HG02885 (cell line): Measurements from ENCODE around the gene MAML2.

ENCODE experiments used
- ATAC-seq: cut with Tn5 transposase; IDR thresholded peaks from one replicate; pipeline ENCODE4 v1.9.1; 2021; ENCODE audit warnings: mild to moderate bottlenecking; ENCODE audit not compliant: unreplicated experiment, poor library complexity

Gene MAML2

DNA sequence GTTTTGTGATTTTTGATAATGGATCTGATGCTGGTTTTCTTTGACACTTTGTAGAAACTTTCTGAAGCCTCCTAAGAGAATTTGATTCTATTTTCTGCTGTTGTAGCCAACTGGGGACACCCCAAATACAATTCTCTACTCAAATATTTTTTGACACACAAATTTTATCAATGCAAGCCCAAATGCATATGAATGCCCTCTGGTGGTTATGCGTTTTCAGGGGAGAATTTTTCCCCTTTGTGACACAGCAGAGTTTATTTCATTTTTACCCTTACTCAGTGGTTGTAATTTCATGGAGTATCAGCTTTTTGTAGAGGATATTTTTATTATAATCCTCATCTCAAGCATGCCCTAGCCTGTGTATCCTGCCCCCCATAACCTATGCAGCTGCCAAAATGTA, 374.4 kb downstream of the MAML2 start:
- no peak for ATAC-seq

GRCh38 chr11:95964281-95964680, 378.7 kb downstream of the MAML2 start:
- no peak for ATAC-seq

GRCh38 chr11:95961758-95962157, 381.2 kb downstream of the MAML2 start:
- ATAC-seq, result no peak

DNA sequence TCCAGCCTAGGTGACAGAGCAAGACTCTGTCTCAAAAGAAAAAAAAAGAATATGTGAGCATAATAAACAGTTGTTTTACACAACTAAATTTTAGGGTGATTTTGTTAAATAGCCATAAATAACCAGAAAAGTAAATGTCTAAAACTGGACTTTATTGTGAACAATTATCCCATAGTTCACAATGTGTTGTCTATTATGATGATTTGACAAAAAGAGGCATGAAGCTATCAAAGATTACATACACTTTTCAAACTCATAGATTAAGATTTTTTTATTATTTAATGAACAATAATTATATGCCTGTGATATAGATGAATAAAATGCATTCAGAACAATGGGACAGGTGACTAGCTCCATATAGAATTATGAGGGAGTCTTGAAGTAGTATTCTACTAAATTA, 392.1 kb downstream of the MAML2 start:
- no peak for ATAC-seq

DNA sequence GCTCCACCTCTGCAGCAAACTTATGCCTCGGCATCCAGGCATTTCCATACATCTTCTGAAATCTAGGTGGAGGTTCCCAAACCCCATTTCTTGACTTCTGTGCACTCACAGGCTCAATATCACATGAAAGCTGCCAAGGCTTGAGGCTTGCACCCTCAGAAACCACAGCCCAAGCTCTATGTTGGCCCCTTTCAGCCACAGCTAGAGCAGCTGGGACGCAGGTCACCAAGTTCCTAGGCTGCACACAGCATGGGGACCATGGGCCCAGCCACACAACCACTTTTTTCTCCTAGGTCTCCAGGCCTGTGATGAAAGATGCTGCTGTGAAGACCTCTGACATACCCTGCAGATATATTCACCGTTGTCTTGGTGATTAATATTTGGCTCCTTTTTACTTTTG, 394.4 kb downstream of the MAML2 start:
- no peak for ATAC-seq

DNA sequence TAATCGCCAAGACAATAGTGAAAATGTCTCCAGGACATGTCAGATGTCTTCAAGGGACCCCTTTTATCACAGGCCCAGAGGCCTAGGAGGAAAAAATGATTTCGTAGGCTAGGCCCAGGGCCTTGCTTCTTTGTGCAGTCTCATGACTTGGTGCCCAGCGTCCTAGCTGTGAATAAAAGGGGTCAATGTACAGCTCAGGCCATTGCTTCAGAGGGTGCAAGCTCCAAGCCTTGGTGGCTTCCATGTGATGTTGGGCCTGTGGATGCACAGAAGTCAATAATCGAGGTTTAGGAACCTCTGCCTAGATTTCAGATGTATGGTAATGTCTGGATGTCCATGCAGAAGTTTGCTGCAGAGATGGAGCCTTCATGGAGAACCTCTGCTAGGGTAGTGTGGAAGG, 398.4 kb downstream of the MAML2 start:
- ATAC-seq, result no peak

DNA sequence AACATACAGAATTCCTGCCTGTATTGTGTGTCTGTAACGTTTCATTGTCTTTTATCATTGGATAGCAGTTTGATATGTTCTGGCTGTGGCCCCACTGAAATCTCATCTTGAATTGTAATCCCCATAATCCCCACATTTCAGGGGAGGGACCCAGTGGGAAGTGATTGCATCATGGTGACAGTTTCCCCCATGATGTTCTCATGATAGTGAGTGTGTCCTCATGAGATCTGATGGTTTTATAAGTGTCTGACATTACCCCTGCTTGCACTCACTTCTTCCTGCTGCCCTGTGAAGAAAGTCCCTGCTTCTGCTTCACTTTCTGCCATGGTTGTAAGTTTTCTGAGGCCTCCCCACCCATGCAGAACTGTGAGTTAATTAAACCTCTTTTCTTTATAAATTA, 399.4 kb downstream of the MAML2 start:
- ATAC-seq, result no peak

GRCh38 chr11:95939091-95939490, 403.9 kb downstream of the MAML2 start:
- no peak for ATAC-seq

DNA sequence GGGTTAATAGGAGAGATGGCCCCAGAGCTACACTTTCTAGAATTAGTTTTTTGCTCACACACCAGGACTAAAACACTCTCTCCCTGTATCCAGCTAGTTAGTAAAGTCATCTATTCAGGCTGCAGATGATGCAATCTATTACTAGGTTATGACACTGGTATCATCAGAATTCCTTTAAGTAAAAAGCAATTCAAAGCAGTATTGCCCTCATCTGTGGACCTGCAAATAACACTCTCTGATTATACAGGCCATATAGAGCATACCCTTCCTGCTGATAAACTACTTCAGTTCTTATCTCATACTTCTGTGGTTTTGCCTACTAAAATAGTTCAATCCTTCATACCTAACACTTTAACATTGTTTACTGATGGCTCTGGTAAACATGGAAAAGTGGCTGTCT, 405.6 kb downstream of the MAML2 start:
- no peak for ATAC-seq

DNA sequence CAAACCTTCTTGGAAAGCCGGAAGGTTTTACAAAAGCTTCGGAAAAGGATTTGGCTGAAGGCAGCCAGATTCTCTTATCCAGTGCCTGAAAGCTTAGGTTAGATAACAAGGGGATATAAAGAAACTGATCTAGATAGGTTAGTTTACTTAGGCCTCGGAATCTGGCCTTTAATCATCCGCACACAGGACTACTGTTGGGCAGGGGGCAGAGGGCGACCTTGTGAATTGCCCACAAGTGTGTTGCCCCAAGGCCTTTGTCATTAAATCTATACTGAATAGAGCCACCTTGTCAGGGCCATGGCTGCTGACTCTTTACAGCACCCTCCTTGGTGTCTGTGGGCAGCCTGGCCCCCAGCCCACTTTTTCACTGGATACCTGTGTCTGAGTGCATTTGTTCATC, 409.4 kb downstream of the MAML2 start:
- no peak for ATAC-seq

DNA sequence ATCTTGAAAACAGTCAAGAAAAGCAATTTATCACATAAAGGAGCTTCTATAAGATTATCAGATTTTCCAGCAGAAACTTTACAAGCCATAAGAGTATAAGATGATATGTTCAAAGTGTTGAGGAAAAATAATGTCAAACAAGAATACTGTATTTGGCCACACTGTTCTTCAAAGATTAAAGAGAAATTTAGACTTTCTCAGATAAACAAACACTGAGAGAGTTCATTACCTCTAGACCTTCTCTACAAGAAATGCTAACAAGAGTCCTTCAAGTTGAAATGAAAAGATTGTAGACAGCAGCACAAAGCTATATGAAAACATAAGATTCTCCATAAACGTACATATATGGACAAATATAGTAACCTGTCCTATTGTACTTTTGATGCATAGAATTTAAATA, 411.1 kb downstream of the MAML2 start:
- ATAC-seq, result no peak

- ATAC-seq, result no peak
These were observed 412.0 kb downstream of the MAML2 start for GRCh38 chr11:95930948-95931347.

DNA sequence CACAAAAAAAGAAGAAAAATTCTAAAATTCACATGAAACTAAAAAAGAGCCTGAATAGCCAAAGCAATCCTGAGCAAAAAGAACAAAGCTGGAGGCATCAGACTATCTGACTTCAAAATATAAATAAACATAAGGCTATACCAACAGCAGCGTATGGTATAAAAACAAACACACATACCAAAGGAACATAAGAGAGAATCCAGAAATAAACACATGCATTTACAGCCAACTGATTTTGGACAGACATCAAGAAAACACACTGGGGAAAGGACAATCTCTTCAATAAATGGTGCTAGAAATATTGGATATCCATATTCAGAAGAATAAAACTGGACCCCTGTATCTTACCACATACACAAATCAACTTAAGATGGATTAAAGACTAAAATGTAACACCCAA, 416.3 kb downstream of the MAML2 start:
- ATAC-seq, result no peak
